SHP77 (cell line): ENCODE data around the gene FRS3.
"Not testable (repeated sequence)": the region's sequence is repeated elsewhere in the genome, so short reads cannot be mapped to it uniquely, and the experiment has no call there.

ENCODE experiments used
- DNase-seq, 2 experiments: peaks; one replicate each; lab custom pipeline; 2025; lab: John Stamatoyannopoulos, UW

The FRS3 gene

DNA sequence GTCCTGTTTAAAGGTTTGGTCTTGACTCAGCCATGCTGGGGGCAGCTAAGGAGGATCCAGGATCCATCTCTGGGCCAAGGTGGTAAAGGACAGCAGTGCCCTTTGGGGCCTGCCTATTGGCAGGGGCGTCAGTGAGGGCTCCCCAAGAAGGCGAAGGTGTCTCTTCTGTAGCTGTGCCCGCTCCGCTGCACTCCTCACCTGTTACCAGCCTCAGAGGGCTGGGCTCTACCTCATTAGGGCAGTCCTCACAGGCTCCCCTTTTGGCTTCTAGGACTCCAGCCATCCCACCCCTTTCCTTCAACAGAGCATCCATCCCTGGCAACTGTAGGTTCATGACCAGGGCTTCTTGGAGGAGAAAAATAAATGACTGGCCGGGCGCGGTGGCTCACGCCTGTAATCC is 10.3 kb downstream of the FRS3 start:
- DNase-seq: no peak

DNA sequence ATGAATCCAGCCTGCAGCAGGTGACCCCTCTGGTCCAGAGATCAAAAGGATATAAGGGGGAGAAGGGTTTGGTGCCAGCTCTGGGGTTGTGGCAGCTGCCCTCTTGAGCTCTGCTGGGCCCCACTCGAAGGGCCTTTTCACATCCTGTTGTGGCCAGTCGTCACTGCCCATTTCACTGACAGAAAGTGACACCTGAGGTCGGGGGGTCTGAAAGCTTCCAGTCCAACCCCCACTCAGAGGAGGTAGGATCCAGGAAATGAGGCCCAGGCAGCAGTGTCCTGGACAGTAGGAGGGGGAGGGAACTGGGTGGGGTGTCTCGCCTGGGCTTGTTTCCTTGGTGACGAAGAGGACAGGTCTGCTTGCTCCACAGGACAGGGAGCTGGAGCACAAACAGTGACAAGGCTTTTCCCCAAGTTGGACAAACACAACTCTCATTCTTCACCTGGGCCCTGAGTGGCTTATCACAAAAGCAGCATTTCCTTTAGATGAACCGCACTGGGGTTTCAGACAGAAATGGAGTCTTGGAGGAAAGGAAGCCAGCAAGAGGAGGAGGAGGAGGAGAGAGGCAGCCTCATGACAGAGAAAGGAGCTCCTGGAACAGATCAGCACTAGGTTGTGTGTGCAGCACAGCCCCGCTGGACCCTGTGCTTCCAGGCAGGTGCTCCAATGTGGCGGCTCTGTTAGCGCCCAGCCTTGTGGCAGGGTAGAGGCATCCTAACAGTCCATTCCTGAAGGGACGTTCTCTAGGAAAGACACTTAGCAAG is 11.0 kb downstream of the FRS3 start:
- peak in 1 of 2 experiments; percentile 7 for DNase-seq

GRCh38 chr6:41767112-41767833 is 12.4 kb downstream of the FRS3 start:
- DNase-seq: peak in 1 of 2 experiments; percentile 8

DNA sequence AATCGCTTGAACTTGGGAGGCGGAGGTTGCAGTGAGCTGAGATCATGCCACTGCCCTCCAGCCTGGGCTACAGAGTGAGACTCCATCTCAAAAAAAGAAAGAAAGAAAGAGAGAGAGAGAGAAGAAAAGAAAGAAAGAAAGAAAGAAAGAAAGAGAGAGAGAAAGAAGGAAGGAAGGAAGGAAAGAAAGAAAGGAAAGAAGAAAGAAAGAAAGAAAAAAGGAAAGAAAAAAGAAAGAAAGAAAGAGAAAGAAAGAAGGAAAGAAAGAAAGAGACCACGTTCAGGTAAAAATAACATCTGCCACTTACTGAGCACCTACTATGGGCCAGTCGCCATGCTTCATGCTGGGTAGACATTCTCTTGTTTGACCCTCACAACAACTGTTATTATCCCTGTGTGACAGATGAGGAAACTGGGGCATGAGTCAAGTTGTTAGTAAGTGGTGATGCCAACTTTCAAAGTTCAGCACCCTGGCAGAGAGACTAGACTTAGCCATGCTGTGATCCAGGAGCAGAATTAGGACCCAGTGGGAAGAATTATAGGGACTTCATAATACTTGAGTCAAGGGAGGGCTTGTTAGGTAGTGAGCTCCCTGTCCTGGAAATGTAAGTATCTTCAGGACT is 13.5 kb downstream of the FRS3 start:
- DNase-seq: not testable (repeated sequence)

- DNase-seq: no peak
Observed at GRCh38 chr6:41763470-41763869, 16.2 kb downstream of the FRS3 start.

DNA sequence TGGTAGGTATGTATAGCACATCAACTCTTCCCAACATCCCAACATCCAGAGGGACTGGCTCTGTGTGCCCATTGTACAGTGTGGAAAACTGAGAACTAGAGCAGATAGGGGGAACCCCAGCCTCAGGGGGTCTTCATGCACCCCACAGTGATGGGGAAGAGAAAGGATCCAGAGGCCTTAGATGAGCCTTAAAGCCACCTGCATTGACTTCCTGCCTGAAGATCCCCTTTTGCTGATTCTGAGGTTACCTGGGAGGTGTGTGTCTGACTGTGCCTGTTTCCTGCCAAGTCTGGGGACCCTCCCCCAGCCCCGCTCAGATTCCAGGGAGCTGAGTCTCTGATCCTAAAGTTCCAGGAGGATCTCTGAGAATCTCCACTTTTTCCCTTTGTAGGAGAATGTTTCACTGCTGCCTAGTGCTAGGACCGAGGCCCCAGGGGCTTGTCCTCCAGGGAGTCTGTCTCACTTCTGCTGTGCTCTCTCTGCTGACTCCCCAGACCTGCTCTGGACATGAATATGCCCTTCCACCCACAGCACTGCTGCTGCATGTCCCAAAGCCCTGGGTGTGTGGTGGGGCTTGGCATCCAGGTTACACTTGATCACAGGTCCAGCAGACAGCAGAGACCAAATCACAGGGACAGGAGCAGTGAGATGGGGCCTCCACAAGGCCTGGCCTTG is 19.7 kb downstream of the FRS3 start:
- DNase-seq: no peak

GRCh38 chr6:41759106-41759904 is 20.4 kb downstream of the FRS3 start:
- DNase-seq: no peak

GRCh38 chr6:41758641-41759035 is 21.1 kb downstream of the FRS3 start:
- no peak for DNase-seq

DNA sequence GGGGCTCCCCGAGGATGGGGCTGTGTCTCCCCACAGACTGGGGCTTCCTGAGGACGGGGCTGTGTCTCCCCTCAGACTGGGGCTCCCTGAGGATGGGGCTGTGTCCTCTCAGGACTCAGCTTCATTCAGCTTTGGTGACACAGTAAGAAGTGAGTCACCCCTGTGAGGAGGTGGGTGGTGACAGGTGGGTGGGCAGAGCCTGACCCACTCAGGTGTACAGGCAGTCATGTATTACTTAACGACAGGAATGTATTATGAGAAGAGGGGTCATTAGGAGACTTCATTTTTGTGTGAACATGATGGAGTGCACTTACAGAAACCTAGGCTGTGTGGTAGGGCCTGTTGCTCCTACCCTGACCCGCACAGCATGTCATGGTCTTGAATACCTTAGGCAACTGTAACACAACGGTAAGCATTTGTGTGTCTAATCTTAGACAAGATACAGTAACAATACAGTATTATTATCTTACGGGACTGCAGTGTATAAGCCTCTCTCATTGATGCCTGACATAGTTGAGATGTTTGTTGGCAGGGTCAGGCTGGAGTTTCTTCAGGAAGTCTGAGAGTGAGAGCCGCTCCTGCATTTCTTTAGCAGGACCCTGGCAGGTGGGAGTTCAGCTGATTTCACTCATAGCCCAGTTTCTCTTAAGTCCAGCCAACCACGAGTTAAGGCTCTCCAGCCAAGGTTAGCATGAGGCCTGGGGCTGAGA is 21.6 kb downstream of the FRS3 start:
- DNase-seq: no peak

DNA sequence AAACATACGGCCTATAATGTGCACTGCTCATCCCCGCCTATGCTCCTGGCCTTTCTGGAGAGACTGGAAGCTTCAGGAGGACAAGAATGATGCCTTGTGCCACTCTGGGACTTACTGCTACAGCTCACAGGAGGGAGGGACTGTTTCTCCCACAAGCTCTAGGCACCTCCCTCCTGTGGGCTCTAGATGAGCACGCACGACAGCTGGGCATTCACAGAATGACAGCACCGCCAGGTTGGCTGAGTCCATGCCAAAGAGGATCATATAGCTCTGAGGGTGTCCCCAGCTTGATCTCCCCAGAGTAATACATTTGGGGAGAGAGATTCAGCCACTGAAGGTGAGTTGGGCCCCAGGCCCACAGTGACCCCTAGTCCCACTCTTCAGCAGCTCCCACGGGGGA is 22.4 kb downstream of the FRS3 start:
- no peak for DNase-seq

DNA sequence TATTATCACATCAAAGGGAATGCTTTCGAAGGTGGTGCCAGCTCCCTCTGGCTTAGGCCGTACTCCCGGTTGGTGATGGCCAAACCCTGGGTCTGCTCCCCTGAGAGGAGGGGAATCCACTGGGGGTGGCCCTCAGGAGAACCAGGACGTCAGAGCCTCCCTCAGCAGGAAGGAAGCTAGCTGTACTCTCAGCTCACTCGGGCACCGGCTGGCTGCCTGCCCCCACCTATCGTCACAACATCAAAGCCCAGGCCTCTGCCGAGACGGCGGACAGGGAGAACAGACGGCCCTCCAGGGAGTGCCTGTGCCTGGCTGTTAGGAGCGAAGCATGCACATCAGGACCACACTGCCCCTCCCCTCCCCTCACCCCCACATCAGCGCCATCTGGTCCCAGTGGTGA is 23.3 kb downstream of the FRS3 start:
- DNase-seq: no peak

DNA sequence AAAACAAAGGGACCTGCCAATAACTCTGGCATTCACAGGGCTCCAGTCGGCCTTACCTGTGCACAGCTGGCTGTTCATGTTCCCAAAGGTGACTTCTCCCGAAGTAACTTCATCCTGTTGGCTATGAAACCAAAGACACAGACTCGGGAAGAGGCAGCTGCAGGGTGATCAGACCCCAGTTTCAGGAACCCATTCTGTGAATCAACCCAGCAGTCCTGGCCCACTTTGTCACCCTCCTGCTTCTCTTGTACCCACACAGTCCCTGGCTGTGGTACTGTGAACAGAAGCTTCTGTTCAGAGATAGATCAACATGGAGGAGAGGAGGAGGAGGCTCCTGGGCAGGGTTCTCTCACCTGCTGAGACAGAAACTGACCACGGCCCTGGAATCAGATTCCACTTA is 23.8 kb downstream of the FRS3 start:
- DNase-seq: no peak

DNA sequence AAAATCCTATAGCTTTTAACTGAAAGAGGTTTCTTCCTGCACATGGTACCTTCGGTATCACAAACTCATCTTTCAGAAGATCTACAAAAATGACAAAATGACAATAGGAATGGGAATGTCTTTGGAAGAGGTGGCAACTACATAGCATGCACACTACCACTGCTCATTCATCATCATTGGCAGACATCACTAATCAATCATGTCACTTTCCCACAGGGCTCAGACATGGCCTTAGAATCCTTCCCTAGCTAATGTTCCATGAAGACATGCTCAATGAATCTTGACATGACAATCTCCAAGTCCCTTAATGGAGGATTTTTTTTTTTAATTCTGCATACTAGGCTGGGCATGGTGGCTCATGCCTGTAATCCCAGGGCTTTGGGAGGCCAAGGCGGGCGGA is 29.3 kb downstream of the FRS3 start:
- no peak for DNase-seq

DNA sequence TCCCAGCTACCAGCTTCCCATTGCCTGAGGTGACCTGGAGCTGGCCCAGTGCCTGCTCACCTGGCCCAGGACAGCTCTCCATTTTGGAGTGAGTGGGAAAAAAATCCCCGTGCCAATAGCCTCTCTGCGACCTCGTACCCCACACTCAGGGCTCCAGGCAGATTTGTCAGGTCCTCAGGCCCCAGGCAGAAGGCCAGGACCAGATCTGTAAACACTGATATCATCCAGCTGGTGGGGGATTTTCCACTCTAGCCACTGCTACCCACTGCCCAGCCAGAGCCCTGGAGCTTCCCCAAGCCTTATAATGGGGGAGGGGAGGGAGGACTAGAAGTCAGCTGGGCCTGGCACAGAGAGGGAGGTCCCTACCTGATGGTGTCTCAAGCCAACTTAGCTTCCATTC is 31.2 kb downstream of the FRS3 start:
- DNase-seq: peak in 1 of 2 experiments; percentile 19

DNA sequence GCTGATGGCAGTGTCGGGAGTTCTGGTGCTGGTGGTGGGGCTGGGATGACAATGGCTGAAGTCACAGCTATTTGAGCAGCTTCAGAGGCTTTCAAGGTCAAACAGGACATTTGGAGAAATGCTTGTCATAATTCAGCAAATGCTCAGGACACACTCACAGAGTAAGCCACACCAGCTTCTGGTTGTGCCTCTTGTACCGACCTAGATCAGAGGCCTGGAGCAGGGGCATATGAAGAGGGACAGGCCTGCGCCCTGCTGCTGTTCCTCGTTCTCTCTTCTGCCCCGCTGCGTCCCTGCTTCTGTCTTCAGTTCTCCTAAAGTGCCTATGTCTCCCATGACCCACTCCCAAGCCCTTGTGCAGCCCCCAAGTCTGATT is 31.6 kb downstream of the FRS3 start:
- DNase-seq: no peak

DNA sequence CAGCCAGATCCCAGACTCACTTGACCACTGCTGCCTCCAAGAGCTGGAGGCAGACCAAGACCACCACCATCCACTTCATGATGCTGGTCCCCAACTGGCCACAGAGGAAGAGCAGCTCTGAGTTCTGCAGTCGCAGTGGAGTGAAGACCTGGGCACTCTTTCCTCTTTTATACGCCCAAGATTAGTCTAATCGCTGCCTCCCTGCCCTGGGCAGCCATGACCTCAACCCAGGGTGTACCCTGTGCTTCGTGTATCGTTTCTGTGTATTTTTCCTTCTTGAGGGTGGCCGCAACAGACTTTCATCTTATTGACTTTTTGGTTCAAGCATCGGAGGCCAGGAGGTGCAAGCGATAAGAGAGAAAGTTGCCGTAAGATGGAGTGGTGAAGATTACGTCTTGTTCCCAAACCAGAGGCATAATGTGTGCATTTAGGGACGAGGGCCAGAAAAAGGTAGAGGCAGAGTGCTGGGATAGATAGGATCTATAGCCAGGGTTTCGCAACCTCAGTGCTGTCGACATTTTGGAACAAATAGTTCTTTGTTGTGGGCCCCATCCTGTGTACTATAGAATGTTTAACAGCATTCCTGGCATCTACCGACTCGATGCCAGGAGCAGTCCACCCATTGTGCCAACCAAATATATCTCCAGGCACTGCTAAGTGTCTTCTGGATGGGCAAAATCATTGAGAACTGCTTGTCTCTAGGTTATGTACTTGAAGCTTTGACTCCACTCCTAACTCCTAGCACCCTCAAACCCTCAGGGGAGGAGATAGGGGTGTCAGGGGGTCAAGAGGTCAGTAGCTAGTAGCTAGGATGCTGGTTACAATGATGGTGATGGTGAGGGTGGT is 32.2 kb downstream of the FRS3 start, which contains the start of gene PGC:
Gene PGC, minus strand, starts transcription at position 142 of the 846 bp plus-strand sequence. Its CDS starts 63 bp downstream, at position 79.
- DNase-seq: no peak

DNA sequence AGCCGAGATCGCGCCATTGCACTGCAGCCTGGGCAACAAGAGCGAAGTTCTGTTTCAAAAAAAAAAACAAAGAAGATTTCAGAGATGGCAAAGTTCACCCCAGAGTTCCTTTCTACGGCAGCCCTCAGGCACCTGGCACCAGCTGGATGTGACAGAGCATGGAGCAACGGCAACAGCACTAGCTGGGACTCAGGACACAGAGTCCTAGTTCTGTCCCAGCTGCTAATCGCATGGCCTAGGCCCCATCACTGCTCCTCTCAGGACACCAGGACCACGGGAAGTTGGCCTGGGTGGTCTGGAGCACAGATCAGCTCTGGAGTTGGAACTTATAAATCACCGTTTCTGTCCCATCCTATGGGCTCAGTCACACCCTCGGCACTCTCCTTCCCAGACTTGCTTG is 33.6 kb downstream of the FRS3 start:
- DNase-seq: no peak

- no peak for DNase-seq
Observed at GRCh38 chr6:41744236-41744787, 35.4 kb downstream of the FRS3 start.

DNA sequence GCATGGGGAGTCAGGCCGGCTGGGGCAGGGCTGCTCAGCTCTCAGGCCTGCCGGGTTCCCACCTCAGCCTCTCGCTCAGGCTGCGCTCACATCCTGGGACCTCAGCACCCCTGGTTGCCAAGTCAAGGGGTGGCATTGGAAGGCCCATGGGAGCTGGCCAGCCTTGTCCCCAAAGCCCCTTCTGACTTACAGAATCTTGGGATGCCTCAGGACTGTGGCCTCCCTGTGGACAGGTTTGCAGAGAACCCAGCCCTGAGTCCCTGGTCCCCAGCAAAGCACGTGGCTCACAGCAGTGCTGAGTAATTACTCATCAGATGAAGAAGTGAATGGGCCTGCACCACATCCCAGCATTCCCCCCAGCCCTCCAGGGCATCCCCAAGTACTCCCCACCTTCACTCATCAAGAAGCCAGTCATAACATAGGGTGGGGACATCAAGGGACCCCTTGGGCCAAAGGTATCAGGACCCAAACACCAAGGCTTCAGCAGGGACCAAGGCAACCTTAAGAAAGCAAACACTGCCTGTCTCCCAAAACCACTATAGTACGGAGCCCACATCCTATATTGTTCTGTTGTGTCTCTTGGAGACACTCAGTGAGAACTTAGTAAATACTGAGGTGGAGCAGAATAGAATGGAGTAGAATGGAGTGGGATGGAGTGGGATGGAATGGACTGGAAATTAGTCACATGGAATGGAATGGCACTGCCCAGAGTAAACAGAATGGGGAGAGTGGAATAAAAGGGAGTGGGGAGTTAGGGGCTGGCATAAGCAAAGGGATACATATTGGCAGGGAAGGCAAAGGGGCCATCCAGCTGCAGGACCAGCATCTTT is 36.1 kb downstream of the FRS3 start:
- no peak for DNase-seq
